Upper lobe of left lung (tissue), 4 donors: ENCODE results near the gene AGAP1.

Experiments
- CTCF ChIP-seq, 6 experiments: fragments of 450-650 bp in 4 of 6; fragments of 200-600 bp in 2 of 6; sonication (generic) in 2 of 6; IDR thresholded peaks; one replicate each; pipeline ENCODE4 v1.5.1; 2016 to 2019; ENCODE audit warnings: antibody characterized with exemption in 6 of 6
- POLR2A ChIP-seq, 4 donors: fragments of 450-650 bp; IDR thresholded peaks; one replicate each; pipeline ENCODE4 v1.5.1; 2016 to 2017; ENCODE audit warnings: antibody characterized with exemption in 4 of 4, mild to moderate bottlenecking in 2 of 4

- TF ChIP-seq POLR2A (IDR thresholded peaks at IDR 0.05) (no peak), CTCF (IDR thresholded peaks at IDR 0.05) (no peak)
Observed at GRCh38 chr2:235643680-235644511, 150.1 kb downstream of the AGAP1 start.
